ENCODE measurements around the gene RRAGD.

RRAGD gene

DNA sequence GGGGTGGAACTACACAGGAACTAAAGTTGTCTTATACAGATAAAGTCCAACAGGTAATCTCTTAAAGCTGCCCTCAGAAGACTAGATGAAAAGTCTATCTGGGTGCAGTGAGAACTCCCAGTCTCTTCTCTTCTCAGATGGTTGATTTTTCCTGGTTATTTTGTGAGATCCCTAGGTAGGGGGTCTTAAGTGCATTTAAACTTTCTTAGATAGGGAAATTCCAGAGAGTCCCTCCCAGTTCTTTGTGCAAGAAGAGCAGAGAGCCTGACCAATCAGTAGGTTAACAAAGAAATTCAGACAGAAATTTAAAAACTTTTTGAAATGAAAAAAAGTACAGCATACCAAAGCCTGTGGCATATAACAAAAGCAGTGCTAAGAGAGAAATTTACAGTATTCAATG is 95.0 kb downstream of the RRAGD start:
- Histone ChIP-seq H3K4me3 (ENCODE audit: low read depth, low read length) (no peak overlapping the region), H3K9me3 (ENCODE audit: control insufficient read depth, insufficient read depth, low read depth, low read length) (no peaks in the 10 kb centered on the region), H3K27ac (ENCODE audit: extremely low read depth, low read depth, low read length) (no peak overlapping the region), H3K4me1 (ENCODE audit: control insufficient read depth, insufficient read depth, low read length) (peaks cover 8% of the 10 kb centered on the region), H3K36me3 (ENCODE audit: control insufficient read depth in 2 of 2, insufficient read depth in 1 of 2, low read length in 2 of 2) (no peaks in the 10 kb centered on the region)
- ChIA-PET CTCF (interaction anchor here (1.1 to 1.9 kb wide), 4 partner anchors 10 to 55 kb away, joined by 3 to 8 read pairs (median 3); no protein-coding TSS in a partner anchor), POLR2A (interaction anchor here (0.6 kb wide), 1 partner anchor 239 kb away, joined by 3 read pairs; no protein-coding TSS in a partner anchor)
- TF ChIP-seq ZNF610 (tag by site-specific recombination; IDR thresholded peaks at IDR 0.05; ENCODE audit: borderline replicate concordance) = no peak
- TF ChIP-seq ZNF423 (tag by site-specific recombination; IDR thresholded peaks at IDR 0.05) = no peak
- TF ChIP-seq KLF17 (tag by site-specific recombination; IDR thresholded peaks at IDR 0.05) = no peak
- TF ChIP-seq, protein P1, sequence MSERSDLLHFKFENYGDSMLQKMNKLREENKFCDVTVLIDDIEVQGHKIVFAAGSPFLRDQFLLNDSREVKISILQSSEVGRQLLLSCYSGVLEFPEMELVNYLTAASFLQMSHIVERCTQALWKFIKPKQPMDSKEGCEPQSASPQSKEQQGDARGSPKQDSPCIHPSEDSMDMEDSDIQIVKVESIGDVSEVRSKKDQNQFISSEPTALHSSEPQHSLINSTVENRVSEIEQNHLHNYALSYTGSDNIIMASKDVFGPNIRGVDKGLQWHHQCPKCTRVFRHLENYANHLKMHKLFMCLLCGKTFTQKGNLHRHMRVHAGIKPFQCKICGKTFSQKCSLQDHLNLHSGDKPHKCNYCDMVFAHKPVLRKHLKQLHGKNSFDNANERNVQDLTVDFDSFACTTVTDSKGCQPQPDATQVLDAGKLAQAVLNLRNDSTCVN (tag by site-specific recombination; optimal IDR thresholded peaks at IDR 0.05) = no peak
- no peak for TF ChIP-seq KLF1 (tag by site-specific recombination; IDR thresholded peaks at IDR 0.05)
- TF ChIP-seq ZNF76 (tag by site-specific recombination; IDR thresholded peaks at IDR 0.05; ENCODE audit: borderline replicate concordance, low read depth) = no peak
- no peak for TF ChIP-seq ZNF324 (tag by site-specific recombination; IDR thresholded peaks at IDR 0.05)
- no peak for TF ChIP-seq ZNF280C (tag by site-specific recombination; IDR thresholded peaks at IDR 0.05)
- no peak for TF ChIP-seq ZNF560 (tag by site-specific recombination; IDR thresholded peaks at IDR 0.05; ENCODE audit: borderline replicate concordance)
- TF ChIP-seq ZIC2 (tag by site-specific recombination; IDR thresholded peaks at IDR 0.05) = no peak

- H3K4me1 ChIP-seq (ENCODE audit: control insufficient read depth, insufficient read depth, low read length) = peaks cover 12% of the 10 kb centered on the region
- ChIA-PET CTCF (interaction anchor here (0.5 to 1.9 kb wide), 6 partner anchors 9 to 57 kb away, joined by 3 to 8 read pairs (median 4); no protein-coding TSS in a partner anchor), POLR2A (no interaction called here)
- H3K4me3 ChIP-seq (ENCODE audit: low read depth, low read length) = no peak within 1 kb of the TSS
- H3K36me3 ChIP-seq (ENCODE audit: control insufficient read depth in 2 of 2, insufficient read depth in 1 of 2, low read length in 2 of 2) = no peaks in the 10 kb centered on the region
- no peak within 1 kb of the TSS for H3K27ac ChIP-seq (ENCODE audit: extremely low read depth, low read depth, low read length)
- no peak for TF ChIP-seq KLF16 (tag by site-specific recombination; IDR thresholded peaks at IDR 0.05)
- TF ChIP-seq, protein P1 (tag by site-specific recombination; optimal IDR thresholded peaks at IDR 0.05) = no peak
- TF ChIP-seq GLI2 (tag by site-specific recombination; IDR thresholded peaks at IDR 0.05; ENCODE audit: borderline replicate concordance, low read depth) = no peak
- TF ChIP-seq ZBTB48 (tag by site-specific recombination; IDR thresholded peaks at IDR 0.05) = no peak
- H3K9me3 ChIP-seq (ENCODE audit: control insufficient read depth, insufficient read depth, low read depth, low read length) = no peaks in the 10 kb centered on the region
Measured at GRCh38 chr6:89315249-89315885, 96.7 kb downstream of the RRAGD start, which contains the start of gene GABRR2. GABRR2 (minus strand) TSS chr6:89315299; CDS start chr6:89315165, 134 bp downstream.

GRCh38 chr6:89314692-89315091 is 97.4 kb downstream of the RRAGD start:
- ChIA-PET CTCF (interaction anchor here (0.9 to 1.5 kb wide), 3 partner anchors 9 to 54 kb away, joined by 3 to 8 read pairs (median 4); no protein-coding TSS in a partner anchor), POLR2A (no interaction called here)
- no peaks in the 10 kb centered on the region for H3K9me3 ChIP-seq (ENCODE audit: control insufficient read depth, insufficient read depth, low read depth, low read length)
- H3K27ac ChIP-seq (ENCODE audit: extremely low read depth, low read depth, low read length) = no peak overlapping the region
- H3K4me1 ChIP-seq (ENCODE audit: control insufficient read depth, insufficient read depth, low read length) = peaks cover 12% of the 10 kb centered on the region
- TF ChIP-seq YY2 (tag by site-specific recombination; IDR thresholded peaks at IDR 0.05) = no peak
- TF ChIP-seq ZNF571 (tag by site-specific recombination; IDR thresholded peaks at IDR 0.05) = no peak
- no peak for TF ChIP-seq GFI1B (tag by site-specific recombination; IDR thresholded peaks at IDR 0.05)
- no peak for TF ChIP-seq SP7 (tag by site-specific recombination; IDR thresholded peaks at IDR 0.05)
- TF ChIP-seq, protein P2, sequence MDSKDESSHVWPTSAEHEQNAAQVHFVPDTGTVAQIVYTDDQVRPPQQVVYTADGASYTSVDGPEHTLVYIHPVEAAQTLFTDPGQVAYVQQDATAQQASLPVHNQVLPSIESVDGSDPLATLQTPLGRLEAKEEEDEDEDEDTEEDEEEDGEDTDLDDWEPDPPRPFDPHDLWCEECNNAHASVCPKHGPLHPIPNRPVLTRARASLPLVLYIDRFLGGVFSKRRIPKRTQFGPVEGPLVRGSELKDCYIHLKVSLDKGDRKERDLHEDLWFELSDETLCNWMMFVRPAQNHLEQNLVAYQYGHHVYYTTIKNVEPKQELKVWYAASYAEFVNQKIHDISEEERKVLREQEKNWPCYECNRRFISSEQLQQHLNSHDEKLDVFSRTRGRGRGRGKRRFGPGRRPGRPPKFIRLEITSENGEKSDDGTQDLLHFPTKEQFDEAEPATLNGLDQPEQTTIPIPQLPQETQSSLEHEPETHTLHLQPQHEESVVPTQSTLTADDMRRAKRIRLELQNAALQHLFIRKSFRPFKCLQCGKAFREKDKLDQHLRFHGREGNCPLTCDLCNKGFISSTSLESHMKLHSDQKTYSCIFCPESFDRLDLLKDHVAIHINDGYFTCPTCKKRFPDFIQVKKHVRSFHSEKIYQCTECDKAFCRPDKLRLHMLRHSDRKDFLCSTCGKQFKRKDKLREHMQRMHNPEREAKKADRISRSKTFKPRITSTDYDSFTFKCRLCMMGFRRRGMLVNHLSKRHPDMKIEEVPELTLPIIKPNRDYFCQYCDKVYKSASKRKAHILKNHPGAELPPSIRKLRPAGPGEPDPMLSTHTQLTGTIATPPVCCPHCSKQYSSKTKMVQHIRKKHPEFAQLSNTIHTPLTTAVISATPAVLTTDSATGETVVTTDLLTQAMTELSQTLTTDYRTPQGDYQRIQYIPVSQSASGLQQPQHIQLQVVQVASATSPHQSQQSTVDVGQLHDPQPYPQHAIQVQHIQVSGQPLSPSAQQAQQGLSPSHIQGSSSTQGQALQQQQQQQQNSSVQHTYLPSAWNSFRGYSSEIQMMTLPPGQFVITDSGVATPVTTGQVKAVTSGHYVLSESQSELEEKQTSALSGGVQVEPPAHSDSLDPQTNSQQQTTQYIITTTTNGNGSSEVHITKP (tag by site-specific recombination; IDR thresholded peaks at IDR 0.05) = no peak
- TF ChIP-seq ZNF48 (tag by site-specific recombination; IDR thresholded peaks at IDR 0.05) = no peak
- no peak for TF ChIP-seq ZFP41 (tag by site-specific recombination; IDR thresholded peaks at IDR 0.05; ENCODE audit: borderline replicate concordance)
- no peaks in the 10 kb centered on the region for H3K36me3 ChIP-seq (ENCODE audit: control insufficient read depth in 2 of 2, insufficient read depth in 1 of 2, low read length in 2 of 2)
- H3K4me3 ChIP-seq (ENCODE audit: low read depth, low read length) = no peak overlapping the region
